HepG2 (cell line): ENCODE measurements around the gene PPM1G. TPM values are rescaled to one million over a fixed set of nuclear protein-coding genes. Genes with fewer than 3 reads are reported as not detected.

ENCODE experiments used
- EEA1 ChIP-seq: sonication (generic); formaldehyde crosslinking; IDR thresholded peaks from 2 replicates; pipeline ENCODE4 v1.5.1; 2020; ENCODE audit warnings: mild to moderate bottlenecking, missing genetic modification reagents, borderline replicate concordance
- ERF ChIP-seq: IDR thresholded peaks from 2 replicates; pipeline ENCODE4 v1.6.1; 2018; ENCODE audit warnings: missing biosample characterization, missing genetic modification reagents
- FOXM1 ChIP-seq: sonication (generic); formaldehyde crosslinking; IDR thresholded peaks from 2 replicates; pipeline ENCODE4 v1.5.0; 2020; ENCODE audit warnings: missing genetic modification reagents
- FOXO1 ChIP-seq: sonication (generic); formaldehyde crosslinking; IDR thresholded peaks from 2 replicates; pipeline ENCODE4 v1.4.0; 2020; ENCODE audit warnings: missing genetic modification reagents
- MED1 ChIP-seq: sonication (generic); formaldehyde crosslinking; IDR thresholded peaks from 2 replicates; pipeline ENCODE4 v1.4.0; 2020; ENCODE audit warnings: missing genetic modification reagents
- NONO ChIP-seq, 2 experiments: fragments of 450-650 bp in 1 of 2; sonication (generic) in 1 of 2; formaldehyde crosslinking in 1 of 2; IDR thresholded peaks in 1 of 2; conservative IDR thresholded peaks in 1 of 2; 2 replicates each; pipeline versions ENCODE4 v1.6.1 to v1.8.0; 2017 to 2022; ENCODE audit warnings: mild to moderate bottlenecking in 1 of 2, missing genetic modification reagents in 1 of 2, moderate library complexity in 1 of 2
- SPEN ChIP-seq: sonication (generic); formaldehyde crosslinking; IDR thresholded peaks from 2 replicates; pipeline ENCODE4 v1.5.1; 2020; ENCODE audit warnings: low read depth, mild to moderate bottlenecking, missing genetic modification reagents
- ZFX ChIP-seq: sonication (generic); formaldehyde crosslinking; IDR thresholded peaks from 2 replicates; pipeline ENCODE4 v1.4.0; 2020; ENCODE audit warnings: mild to moderate bottlenecking, low read depth, missing genetic modification reagents, moderate library complexity
- ZNF572 ChIP-seq: sonication (generic); formaldehyde crosslinking; IDR thresholded peaks from 2 replicates; pipeline ENCODE4 v1.5.1; 2020; ENCODE audit warnings: mild to moderate bottlenecking, missing genetic modification reagents
- ZNF607 ChIP-seq: sonication (generic); formaldehyde crosslinking; IDR thresholded peaks from 2 replicates; pipeline ENCODE4 v1.5.1; 2020; ENCODE audit warnings: missing genetic modification reagents, mild to moderate bottlenecking, borderline replicate concordance
- polyA plus RNA-seq, 8 experiments: library from polyadenylated mRNA; depleted of rRNA in 3 of 8; stranded (reverse) in 7 of 8; unstranded in 1 of 8; fragments of >200 nt; fragmentation: Illumina TruSeq in 4 of 8; extraction: Trizol in 4 of 8; gene quantifications; 2 replicates each; pipeline versions ENCODE4 v1.2.1 to v1.2.3, GENCODE V29; 2011 to 2016; ENCODE audit warnings: low read depth in 4 of 8, missing spikeins in 1 of 8, mixed read lengths in 1 of 8; ENCODE audit not compliant: insufficient read depth in 1 of 8
- total RNA-seq, 5 experiments: library from RNA; depleted of rRNA; stranded (reverse); fragments of >200 nt; fragmentation: Illumina TruSeq; extraction: Trizol; gene quantifications; 2 replicates each; pipeline ENCODE4 v1.2.3, GENCODE V29; 2016; ENCODE audit warnings: low read depth in 1 of 5
- TF ChIP-seq, protein P1 (sequence below): IDR thresholded peaks from 2 replicates; pipeline ENCODE4 v1.6.1; 2016; ENCODE audit warnings: control low read depth
- TF ChIP-seq, protein P2 (sequence below): IDR thresholded peaks from 2 replicates; pipeline ENCODE4 v1.6.1; 2016; ENCODE audit warnings: mild to moderate bottlenecking, missing biosample characterization, missing genetic modification reagents
- TF ChIP-seq, protein P3 (sequence below), 2 experiments: fragments of 450-650 bp in 1 of 2; sonication (generic) in 1 of 2; formaldehyde crosslinking in 1 of 2; IDR thresholded peaks; 2 replicates each; pipeline versions ENCODE4 v1.6.1 to v1.8.0; 2016 to 2022; ENCODE audit warnings: antibody characterized with exemption in 1 of 2, mild to moderate bottlenecking in 1 of 2, missing genetic modification reagents in 1 of 2
- TF ChIP-seq, protein P4 (sequence below): sonication (generic); formaldehyde crosslinking; IDR thresholded peaks from 2 replicates; pipeline ENCODE4 v1.8.1; 2022; ENCODE audit warnings: low read depth, mild to moderate bottlenecking, missing genetic modification reagents

PPM1G gene
- total and polyA plus RNA-seq, 2 of the 13 experiments (the other 11 are each of a cell fraction or from before 2014, with no cell fraction given): 58.2 to 213 TPM

DNA sequence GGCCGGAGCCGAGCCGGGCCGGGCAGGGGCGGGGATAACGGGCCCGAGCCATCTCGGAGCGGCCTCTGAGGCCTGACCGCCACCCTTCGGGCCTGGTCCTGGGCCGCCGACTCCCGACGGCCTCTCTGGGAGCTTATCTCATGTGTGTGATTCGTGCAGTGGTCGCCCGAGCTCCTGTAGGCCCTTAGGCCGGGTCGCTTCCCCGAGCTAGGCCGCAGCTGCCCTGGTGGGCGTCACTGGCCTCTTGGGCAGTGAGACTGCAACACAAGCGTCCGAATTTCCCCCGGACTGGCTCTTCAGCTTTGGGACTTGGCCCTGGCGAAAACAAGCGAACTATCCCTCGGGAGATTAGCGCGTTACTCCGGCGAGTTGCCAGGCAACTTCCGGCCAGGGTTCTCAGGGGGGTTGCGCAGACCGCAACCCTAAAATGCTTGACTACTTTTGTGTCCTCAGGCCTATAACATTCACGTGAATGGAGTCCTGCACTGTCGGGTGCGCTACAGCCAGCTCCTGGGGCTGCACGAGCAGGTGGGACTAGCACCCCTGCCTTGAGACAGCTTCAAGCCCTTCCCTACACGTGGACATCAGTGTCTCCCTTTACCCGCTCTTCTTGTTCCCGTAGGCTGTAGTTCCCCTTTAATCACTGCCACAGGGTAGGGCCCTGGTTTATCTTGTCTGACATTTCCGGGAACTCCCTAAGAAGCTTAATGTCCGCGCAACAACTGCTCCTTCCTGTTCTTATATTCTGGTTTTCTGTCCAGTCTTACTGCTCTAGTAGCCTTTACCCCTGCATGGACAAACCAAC, 38.4 kb downstream of the PPM1G start (continued):
- TF ChIP-seq, protein P1, sequence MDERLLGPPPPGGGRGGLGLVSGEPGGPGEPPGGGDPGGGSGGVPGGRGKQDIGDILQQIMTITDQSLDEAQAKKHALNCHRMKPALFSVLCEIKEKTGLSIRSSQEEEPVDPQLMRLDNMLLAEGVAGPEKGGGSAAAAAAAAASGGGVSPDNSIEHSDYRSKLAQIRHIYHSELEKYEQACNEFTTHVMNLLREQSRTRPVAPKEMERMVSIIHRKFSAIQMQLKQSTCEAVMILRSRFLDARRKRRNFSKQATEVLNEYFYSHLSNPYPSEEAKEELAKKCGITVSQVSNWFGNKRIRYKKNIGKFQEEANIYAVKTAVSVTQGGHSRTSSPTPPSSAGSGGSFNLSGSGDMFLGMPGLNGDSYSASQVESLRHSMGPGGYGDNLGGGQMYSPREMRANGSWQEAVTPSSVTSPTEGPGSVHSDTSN: peak; percentile 6; the same call in 1 of the 2 replicates
- TF ChIP-seq, protein P2, sequence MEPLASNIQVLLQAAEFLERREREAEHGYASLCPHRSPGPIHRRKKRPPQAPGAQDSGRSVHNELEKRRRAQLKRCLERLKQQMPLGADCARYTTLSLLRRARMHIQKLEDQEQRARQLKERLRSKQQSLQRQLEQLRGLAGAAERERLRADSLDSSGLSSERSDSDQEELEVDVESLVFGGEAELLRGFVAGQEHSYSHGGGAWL (CRISPR knock-in tag): 0 out of 2 replicates have a peak, but pooled peaks have one; percentile 20
- peak; percentile 74 for TF ChIP-seq ZNF607
- TF ChIP-seq ZNF572 (CRISPR knock-in tag): 0 out of 2 replicates have a peak, but pooled peaks have one; percentile 2
- no peak for TF ChIP-seq FOXO1 (CRISPR knock-in tag)
- no peak for TF ChIP-seq SPEN (CRISPR knock-in tag)
- no peak for TF ChIP-seq ERF (CRISPR knock-in tag)
- TF ChIP-seq, protein P3, sequence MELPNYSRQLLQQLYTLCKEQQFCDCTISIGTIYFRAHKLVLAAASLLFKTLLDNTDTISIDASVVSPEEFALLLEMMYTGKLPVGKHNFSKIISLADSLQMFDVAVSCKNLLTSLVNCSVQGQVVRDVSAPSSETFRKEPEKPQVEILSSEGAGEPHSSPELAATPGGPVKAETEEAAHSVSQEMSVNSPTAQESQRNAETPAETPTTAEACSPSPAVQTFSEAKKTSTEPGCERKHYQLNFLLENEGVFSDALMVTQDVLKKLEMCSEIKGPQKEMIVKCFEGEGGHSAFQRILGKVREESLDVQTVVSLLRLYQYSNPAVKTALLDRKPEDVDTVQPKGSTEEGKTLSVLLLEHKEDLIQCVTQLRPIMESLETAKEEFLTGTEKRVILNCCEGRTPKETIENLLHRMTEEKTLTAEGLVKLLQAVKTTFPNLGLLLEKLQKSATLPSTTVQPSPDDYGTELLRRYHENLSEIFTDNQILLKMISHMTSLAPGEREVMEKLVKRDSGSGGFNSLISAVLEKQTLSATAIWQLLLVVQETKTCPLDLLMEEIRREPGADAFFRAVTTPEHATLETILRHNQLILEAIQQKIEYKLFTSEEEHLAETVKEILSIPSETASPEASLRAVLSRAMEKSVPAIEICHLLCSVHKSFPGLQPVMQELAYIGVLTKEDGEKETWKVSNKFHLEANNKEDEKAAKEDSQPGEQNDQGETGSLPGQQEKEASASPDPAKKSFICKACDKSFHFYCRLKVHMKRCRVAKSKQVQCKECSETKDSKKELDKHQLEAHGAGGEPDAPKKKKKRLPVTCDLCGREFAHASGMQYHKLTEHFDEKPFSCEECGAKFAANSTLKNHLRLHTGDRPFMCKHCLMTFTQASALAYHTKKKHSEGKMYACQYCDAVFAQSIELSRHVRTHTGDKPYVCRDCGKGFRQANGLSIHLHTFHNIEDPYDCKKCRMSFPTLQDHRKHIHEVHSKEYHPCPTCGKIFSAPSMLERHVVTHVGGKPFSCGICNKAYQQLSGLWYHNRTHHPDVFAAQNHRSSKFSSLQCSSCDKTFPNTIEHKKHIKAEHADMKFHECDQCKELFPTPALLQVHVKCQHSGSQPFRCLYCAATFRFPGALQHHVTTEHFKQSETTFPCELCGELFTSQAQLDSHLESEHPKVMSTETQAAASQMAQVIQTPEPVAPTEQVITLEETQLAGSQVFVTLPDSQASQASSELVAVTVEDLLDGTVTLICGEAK (IDR thresholded peaks at IDR 0.05): no peak
- TF ChIP-seq, protein P3 (CRISPR knock-in tag; IDR thresholded peaks at IDR 0.05): no peak; the same call in 1 of the 2 replicates
- TF ChIP-seq ZFX (CRISPR knock-in tag): peak; percentile 94
- no peak for TF ChIP-seq FOXM1
- TF ChIP-seq EEA1 (CRISPR knock-in tag): no peak
- TF ChIP-seq MED1 (CRISPR knock-in tag): no peak
- TF ChIP-seq NONO (IDR thresholded peaks at IDR 0.05): no peak
- no peak for TF ChIP-seq NONO (CRISPR knock-in tag; conservative IDR thresholded peaks at IDR 0.05)
- TF ChIP-seq, protein P4, sequence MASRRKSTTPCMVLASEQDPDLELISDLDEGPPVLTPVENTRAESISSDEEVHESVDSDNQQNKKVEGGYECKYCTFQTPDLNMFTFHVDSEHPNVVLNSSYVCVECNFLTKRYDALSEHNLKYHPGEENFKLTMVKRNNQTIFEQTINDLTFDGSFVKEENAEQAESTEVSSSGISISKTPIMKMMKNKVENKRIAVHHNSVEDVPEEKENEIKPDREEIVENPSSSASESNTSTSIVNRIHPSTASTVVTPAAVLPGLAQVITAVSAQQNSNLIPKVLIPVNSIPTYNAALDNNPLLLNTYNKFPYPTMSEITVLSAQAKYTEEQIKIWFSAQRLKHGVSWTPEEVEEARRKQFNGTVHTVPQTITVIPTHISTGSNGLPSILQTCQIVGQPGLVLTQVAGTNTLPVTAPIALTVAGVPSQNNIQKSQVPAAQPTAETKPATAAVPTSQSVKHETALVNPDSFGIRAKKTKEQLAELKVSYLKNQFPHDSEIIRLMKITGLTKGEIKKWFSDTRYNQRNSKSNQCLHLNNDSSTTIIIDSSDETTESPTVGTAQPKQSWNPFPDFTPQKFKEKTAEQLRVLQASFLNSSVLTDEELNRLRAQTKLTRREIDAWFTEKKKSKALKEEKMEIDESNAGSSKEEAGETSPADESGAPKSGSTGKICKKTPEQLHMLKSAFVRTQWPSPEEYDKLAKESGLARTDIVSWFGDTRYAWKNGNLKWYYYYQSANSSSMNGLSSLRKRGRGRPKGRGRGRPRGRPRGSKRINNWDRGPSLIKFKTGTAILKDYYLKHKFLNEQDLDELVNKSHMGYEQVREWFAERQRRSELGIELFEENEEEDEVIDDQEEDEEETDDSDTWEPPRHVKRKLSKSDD (CRISPR knock-in tag): 0 out of 2 replicates have a peak, but pooled peaks have one; percentile 10
